Gastrocnemius medialis (tissue), 4 donors: ENCODE measurements around the gene BRIX1.

Source experiments
- CTCF ChIP-seq, 5 experiments: fragments of 450-650 bp in 3 of 5; fragments of 200-600 bp in 2 of 5; sonication (generic) in 2 of 5; IDR thresholded peaks in 4 of 5; conservative IDR thresholded peaks in 1 of 5; 1 replicate in 4 of 5; 2 replicates in 1 of 5; pipeline ENCODE4 v1.5.1; 2016 to 2019; ENCODE audit warnings: antibody characterized with exemption in 5 of 5, mild to moderate bottlenecking in 3 of 5, moderate library complexity in 3 of 5
- POLR2A ChIP-seq, 2 donors: fragments of 450-650 bp; IDR thresholded peaks; one replicate each; pipeline ENCODE4 v1.6.1; 2017; ENCODE audit warnings: antibody characterized with exemption in 2 of 2, mild to moderate bottlenecking in 2 of 2, moderate library complexity in 2 of 2

GRCh38 chr5:34927785-34928184 is 12.3 kb downstream of the BRIX1 start:
- no peak for TF ChIP-seq CTCF (IDR thresholded peaks at IDR 0.05 in 4 of 5, conservative IDR thresholded peaks at IDR 0.05 in 1 of 5)
- no peak for TF ChIP-seq POLR2A (IDR thresholded peaks at IDR 0.05)
